Vagina (tissue), 2 donors: Measurements from ENCODE around the gene TBC1D24.
"Not testable (repeated sequence)": the region's sequence is repeated elsewhere in the genome, so short reads cannot be mapped to it uniquely, and the experiment has no call there.

Experiments
- POLR2AphosphoS5 ChIP-seq, 2 donors: sonication (generic); formaldehyde crosslinking; IDR thresholded peaks; one replicate each; pipeline ENCODE4 v1.9.0; 2017; ENCODE audit warnings: antibody characterized with exemption in 2 of 2, mild to moderate bottlenecking in 2 of 2, low read depth in 1 of 2; ENCODE audit not compliant: insufficient read depth in 1 of 2
- TF ChIP-seq, protein P1 (sequence below), 3 experiments: fragments of 450-650 bp in 2 of 3; fragments of 200-600 bp in 1 of 3; sonication (generic) in 1 of 3; IDR thresholded peaks; one replicate each; pipeline ENCODE4 v1.5.1; 2017 to 2019; ENCODE audit warnings: antibody characterized with exemption in 3 of 3, mild to moderate bottlenecking in 2 of 3, moderate library complexity in 2 of 3

- TF ChIP-seq, protein P1, sequence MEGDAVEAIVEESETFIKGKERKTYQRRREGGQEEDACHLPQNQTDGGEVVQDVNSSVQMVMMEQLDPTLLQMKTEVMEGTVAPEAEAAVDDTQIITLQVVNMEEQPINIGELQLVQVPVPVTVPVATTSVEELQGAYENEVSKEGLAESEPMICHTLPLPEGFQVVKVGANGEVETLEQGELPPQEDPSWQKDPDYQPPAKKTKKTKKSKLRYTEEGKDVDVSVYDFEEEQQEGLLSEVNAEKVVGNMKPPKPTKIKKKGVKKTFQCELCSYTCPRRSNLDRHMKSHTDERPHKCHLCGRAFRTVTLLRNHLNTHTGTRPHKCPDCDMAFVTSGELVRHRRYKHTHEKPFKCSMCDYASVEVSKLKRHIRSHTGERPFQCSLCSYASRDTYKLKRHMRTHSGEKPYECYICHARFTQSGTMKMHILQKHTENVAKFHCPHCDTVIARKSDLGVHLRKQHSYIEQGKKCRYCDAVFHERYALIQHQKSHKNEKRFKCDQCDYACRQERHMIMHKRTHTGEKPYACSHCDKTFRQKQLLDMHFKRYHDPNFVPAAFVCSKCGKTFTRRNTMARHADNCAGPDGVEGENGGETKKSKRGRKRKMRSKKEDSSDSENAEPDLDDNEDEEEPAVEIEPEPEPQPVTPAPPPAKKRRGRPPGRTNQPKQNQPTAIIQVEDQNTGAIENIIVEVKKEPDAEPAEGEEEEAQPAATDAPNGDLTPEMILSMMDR (IDR thresholded peaks at IDR 0.05): not testable (repeated sequence)
- TF ChIP-seq POLR2AphosphoS5 (IDR thresholded peaks at IDR 0.05; ENCODE audit: insufficient read depth in 1 of 2, low read depth in 1 of 2): not testable (repeated sequence)
Observed at GRCh38 chr16:2533142-2533755, 58.3 kb downstream of the TBC1D24 start.
